OCI-LY1 (cell line): ENCODE results near the gene DHDH.

Experiments
- CTCF ChIP-seq: fragments of 200-600 bp; sonication (generic), shearing (Covaris generic); IDR thresholded peaks from 2 replicates; pipeline ENCODE4 v1.5.1; 2017; ENCODE audit warnings: mild to moderate bottlenecking, antibody characterized with exemption, low read length, moderate library complexity, mixed read lengths
- EZH2 ChIP-seq: fragments of 200-600 bp; sonication (generic), shearing (Covaris generic); IDR thresholded peaks from 2 replicates; pipeline ENCODE4 v1.8.0; 2017; ENCODE audit warnings: borderline replicate concordance, mixed run types, mild to moderate bottlenecking, antibody characterized with exemption, low read length, moderate library complexity, mixed read lengths

GRCh38 chr19:48970139-48970766, 36.8 kb downstream of the DHDH start:
- no peak for TF ChIP-seq CTCF
- no peak for TF ChIP-seq EZH2
